EL (cell line): ENCODE measurements around the gene CNPY4.

Source experiments
- DNase-seq: peaks from one replicate; pipeline ENCODE4 v3.0.0-alpha.2; 2016

The CNPY4 gene

DNA sequence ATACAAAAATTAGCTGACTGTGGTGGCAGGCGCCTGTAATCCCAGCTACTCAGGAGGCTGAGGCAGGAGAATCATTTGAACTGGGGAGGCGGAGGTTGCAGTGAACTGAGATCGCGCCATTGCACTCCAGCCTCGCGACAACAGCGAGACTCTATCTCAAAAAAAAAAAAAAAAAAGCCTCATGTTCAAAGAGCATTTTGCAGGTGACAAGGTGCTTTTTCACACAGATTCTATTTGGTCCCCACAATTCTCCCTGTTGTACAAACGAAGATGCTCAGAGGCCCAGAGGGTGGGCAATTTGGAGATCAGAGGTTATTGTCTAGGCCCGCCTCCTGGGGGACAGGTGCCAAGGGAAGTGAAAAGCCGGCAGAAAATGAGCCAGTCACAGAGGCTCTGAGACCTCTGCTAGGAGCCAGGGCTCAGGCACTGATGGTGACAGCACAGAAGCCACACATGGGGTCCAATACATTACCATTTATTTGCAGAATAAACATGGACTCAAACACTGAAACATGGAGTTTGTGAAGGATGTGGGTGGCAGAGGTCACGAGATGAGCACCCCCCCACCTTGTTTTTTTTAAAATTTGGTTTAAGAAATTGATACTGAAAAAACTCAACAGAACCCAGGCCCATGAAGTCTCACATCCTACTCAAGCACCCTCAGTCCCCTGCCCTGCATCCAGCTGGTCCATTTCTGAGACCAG lies 49.9 kb downstream of the CNPY4 start:
- DNase-seq: no peak

DNA sequence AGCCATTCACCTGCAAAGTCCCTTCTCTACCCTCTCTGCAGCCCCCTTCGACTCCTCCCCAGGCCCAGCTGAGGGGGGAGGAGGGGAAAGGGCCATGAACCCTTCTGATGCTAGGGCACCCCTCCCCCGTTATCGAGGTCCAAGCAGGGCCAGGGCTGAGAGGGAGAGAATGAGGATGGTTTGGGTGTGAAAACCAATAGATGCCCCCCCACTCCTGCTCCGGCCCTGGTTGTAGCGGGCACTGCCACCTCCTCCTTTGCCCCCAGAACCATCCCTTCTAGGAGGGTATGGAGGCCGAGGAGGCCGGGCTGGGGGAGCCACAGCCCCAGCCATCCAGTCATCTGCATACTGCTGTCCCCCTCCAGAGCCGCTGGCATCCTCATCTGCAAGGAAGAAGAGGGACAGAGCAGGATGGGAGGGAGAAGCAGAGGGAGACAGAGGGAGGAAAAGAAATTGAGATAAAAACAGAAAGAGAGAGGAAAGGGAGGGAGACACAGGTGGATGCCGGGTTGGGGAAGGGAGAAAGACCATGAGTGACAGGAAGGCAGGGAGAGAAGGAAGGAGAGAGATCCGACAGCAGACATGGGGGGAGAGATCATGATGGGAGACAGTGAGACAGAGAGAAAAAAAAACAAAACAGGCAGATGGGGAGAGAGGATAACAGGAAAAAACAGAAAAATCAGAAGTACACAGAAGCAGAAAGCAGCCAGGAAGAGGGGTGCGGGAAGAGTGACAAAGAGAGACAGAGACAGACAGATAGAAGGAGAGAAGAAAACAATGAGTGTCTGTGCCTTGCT lies 50.9 kb downstream of the CNPY4 start:
- DNase-seq: no peak

DNA sequence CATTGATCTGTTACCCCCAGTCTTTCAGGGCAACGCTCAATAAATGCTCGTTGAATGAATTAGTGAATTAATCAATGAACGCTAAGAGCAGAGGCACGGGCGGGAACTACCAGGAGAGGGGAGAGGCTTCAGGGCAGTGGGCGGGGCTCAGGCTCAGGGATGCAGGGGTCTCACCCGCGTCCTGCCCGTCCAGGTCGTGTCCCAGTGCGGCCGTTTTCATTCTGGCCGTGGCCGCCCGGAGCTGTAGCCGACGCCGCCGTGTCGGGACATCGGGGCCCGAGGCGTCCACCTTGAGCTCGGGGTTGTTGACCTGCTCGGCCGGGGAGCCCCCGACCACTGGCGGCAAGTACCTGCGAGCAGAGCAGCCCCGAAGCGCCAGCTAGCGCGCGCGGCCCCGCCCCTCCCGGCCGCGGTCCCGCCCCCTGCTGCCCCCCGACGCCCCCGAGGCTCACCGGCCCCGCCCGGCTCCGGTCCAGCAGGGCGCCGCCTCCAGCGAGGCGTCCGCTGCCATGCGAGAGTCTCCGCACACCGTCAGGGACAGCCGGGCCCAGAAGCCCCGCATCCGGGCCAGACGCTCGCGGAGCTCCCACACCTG lies 51.8 kb downstream of the CNPY4 start:
- DNase-seq: no peak

DNA sequence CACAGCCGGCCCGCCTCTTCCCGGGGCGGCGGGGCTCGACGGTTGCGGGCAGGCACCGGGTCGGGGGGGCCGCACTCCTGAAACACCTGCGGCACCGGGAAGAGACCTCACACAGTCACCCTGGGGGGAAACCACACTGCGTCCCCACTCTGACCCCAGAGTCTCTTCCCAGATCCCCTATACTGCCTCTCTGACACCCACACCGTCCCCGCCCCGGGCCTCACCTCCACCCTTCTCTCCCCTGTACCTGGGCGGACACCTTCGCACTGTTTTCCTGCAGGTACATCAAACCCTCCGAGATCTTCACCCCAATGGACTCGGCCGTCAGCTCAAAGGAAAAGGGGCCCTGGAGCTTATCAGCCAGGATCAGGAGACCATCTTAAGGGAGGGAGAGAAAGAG lies 52.4 kb downstream of the CNPY4 start:
- DNase-seq: no peak

DNA sequence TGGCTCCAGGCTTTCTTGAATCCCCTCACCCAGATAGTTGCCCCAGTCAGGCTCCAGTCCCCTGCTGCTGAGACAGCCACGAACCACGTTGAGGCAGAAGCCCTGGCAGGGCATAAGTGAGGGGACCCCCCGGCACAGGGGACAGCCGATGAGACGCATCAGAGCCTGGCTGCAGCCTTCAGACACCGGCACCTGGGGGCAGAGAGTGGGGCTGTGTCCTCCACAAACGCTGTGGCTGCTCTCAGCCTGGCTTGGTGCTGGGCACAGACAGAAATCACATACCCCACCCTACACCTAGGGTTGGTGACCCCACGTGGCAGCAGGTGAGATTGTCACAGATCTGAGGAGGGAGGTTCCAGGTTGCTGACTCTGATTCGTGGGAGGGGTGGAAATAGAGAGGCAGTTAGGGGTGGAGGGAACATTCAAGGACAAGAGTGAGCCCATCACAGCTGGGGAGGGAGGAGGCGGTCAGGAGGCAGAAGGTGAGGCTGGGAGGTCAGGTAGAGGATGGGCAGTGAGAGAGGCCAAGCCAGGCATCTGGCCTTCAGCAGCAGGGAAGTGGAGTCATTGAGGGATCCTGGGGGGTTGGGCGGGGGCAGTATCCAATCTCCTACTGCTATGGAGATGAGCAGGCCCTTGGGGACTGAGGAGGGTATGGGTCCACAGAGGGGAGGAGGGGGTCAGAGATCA lies 54.5 kb downstream of the CNPY4 start:
- DNase-seq: no peak

DNA sequence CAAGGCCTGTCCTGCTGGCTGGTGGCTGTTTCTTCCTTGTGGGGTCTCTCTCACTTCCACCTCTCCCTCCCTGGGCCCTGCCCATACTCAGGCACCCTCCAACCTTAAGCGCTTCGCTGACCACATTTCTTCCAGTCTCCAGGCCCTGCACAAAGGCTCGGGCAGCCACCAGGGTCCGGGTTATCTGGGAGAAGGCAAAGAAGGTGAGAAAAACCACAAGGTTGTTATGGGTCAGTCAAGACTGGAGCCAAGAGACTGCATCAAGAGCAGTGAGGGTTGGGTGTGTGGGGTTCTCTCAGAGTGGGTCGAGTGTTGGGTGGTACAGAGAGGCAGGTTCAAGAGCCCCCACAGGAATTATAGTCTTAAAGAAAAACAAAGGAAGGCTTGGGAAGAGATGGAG lies 55.1 kb downstream of the CNPY4 start:
- no peak for DNase-seq
